Mesendoderm (in vitro differentiated cells): ENCODE data around the gene DOK5.

Experiments
- DNase-seq: peaks from one replicate; pipeline ENCODE4 v3.0.0; 2013
- H2AK5ac ChIP-seq: 2 replicates; pipeline ENCODE4 v1.6.1; 2013; ENCODE audit warnings: low read length, inconsistent platforms
- H2BK120ac ChIP-seq: 2 replicates; pipeline ENCODE4 v1.6.1; 2013; ENCODE audit warnings: low read depth, mild to moderate bottlenecking, low read length, moderate library complexity, mixed read lengths
- H2BK15ac ChIP-seq: replicated peaks from 2 replicates; pipeline ENCODE4 v1.6.1; 2013; ENCODE audit warnings: low read depth, mild to moderate bottlenecking, moderate library complexity
- H2BK5ac ChIP-seq: 2 replicates; pipeline ENCODE4 v1.6.1; 2013; ENCODE audit warnings: low read length, inconsistent platforms
- H3K18ac ChIP-seq: 2 replicates; pipeline ENCODE4 v1.6.1; 2013; ENCODE audit warnings: mild to moderate bottlenecking, low read length, mixed read lengths
- H3K23ac ChIP-seq: one replicate; pipeline ENCODE4 v1.6.1; 2013; ENCODE audit warnings: low read length
- H3K27ac ChIP-seq: 2 replicates; pipeline ENCODE4 v1.5.1; 2013; ENCODE audit warnings: low read depth, mild to moderate bottlenecking, inconsistent platforms, low read length, moderate library complexity
- H3K27me3 ChIP-seq: 2 replicates; pipeline ENCODE4 v1.6.1; 2013; ENCODE audit warnings: low read length, control low read depth, mild to moderate bottlenecking, inconsistent platforms; ENCODE audit not compliant: insufficient read depth, poor library complexity
- H3K36me3 ChIP-seq: 2 replicates; pipeline ENCODE4 v1.6.1; 2013; ENCODE audit warnings: low read length, inconsistent platforms; ENCODE audit not compliant: control insufficient read depth, insufficient read depth
- H3K4ac ChIP-seq: one replicate; pipeline ENCODE4 v1.6.1; 2013; ENCODE audit warnings: low read depth, mild to moderate bottlenecking, low read length, moderate library complexity
- H3K4me1 ChIP-seq: 2 replicates; pipeline ENCODE4 v1.6.1; 2013; ENCODE audit warnings: low read depth, low read length, inconsistent platforms; ENCODE audit not compliant: control insufficient read depth
- H3K4me2 ChIP-seq: 2 replicates; pipeline ENCODE4 v1.6.1; 2013; ENCODE audit warnings: low read length
- H3K4me3 ChIP-seq: 2 replicates; pipeline ENCODE4 v1.5.1; 2013; ENCODE audit warnings: mild to moderate bottlenecking, low read length
- H3K56ac ChIP-seq: one replicate; pipeline ENCODE4 v1.6.1; 2013; ENCODE audit warnings: low read length
- H3K79me1 ChIP-seq: 2 replicates; pipeline ENCODE4 v1.6.1; 2013; ENCODE audit warnings: low read length, inconsistent platforms
- H3K79me2 ChIP-seq: 2 replicates; pipeline ENCODE4 v1.6.1; 2013; ENCODE audit warnings: mild to moderate bottlenecking, low read length; ENCODE audit not compliant: control insufficient read depth, insufficient read depth
- H3K9ac ChIP-seq: 2 replicates; pipeline ENCODE4 v1.6.1; 2013; ENCODE audit warnings: low read length, inconsistent platforms
- H4K5ac ChIP-seq: one replicate; pipeline ENCODE4 v1.6.1; 2013; ENCODE audit warnings: low read length
- H4K8ac ChIP-seq: one replicate; pipeline ENCODE4 v1.6.1; 2013; ENCODE audit warnings: low read depth, mild to moderate bottlenecking, control low read depth, low read length, moderate library complexity
- WGBS: extraction: QIAGEN DNeasy Blood & Tissue Kit; methylation state at CpG from one replicate; pipeline ENCODE4 v1.1.7; 2013; ENCODE audit warnings: low lambda C conversion rate, missing lambda C conversion rate; ENCODE audit not compliant: insufficient coverage; ENCODE audit errors: extremely low coverage; 5-methylcytosine and 5-hydroxymethylcytosine counted together

Gene DOK5

GRCh38 chr20:54545676-54546358, 70.4 kb downstream of the DOK5 start:
- Histone ChIP-seq H3K79me1 (no peaks in the 10 kb centered on the region), H4K5ac (no peak overlapping the region), H3K4me2 (no peak overlapping the region), H3K79me2 (no peaks in the 10 kb centered on the region), H3K4ac (no peak overlapping the region), H3K9ac (no peak overlapping the region), H3K27me3 (no peaks in the 10 kb centered on the region), H3K4me1 (no peaks in the 10 kb centered on the region), H3K27ac (no peak overlapping the region), H3K18ac (no peak overlapping the region), H3K23ac (no peak overlapping the region), H2AK5ac (no peak overlapping the region), H2BK5ac (no peak overlapping the region), H2BK120ac (no peak overlapping the region), H2BK15ac (no peak overlapping the region), H3K4me3 (no peak overlapping the region), H3K36me3 (no peaks in the 10 kb centered on the region), H3K56ac (no peak overlapping the region), H4K8ac (no peak overlapping the region)
- DNase-seq: no peak
- no CpG with 5 or more reads among the region's 4 CpGs for WGBS

DNA sequence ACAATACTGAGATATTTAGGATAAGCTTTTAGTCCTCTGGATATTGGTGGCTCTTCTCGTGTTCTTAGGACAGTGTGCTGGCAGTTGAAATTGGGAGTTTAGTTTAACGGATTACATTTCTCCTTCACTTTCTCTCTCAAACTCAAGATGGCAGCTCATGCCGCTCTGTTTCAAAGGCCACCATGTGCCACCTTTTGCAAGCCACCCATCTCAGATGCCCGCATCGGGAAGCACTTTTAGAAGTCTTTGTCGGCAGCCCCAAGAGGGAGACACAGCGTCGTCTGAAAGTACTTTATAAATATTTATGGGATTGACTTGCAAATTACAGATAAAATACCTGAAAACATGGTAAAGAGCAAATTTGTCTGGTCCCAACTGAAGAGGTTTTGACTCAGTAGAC, 73.5 kb downstream of the DOK5 start:
- WGBS: no CpG with 5 or more reads among the region's 8 CpGs
- H3K36me3 ChIP-seq: no peaks in the 10 kb centered on the region
- no peak overlapping the region for H3K18ac ChIP-seq
- H3K56ac ChIP-seq: no peak overlapping the region
- no peak overlapping the region for H3K4me2 ChIP-seq
- no peak overlapping the region for H3K4me3 ChIP-seq
- H2BK15ac ChIP-seq: no peak overlapping the region
- no peaks in the 10 kb centered on the region for H3K79me2 ChIP-seq
- H3K9ac ChIP-seq: no peak overlapping the region
- no peak overlapping the region for H4K8ac ChIP-seq
- no peak overlapping the region for H3K23ac ChIP-seq
- H2AK5ac ChIP-seq: no peak overlapping the region
- H2BK120ac ChIP-seq: no peak overlapping the region
- no peaks in the 10 kb centered on the region for H3K27me3 ChIP-seq
- no peak overlapping the region for H4K5ac ChIP-seq
- H2BK5ac ChIP-seq: no peak overlapping the region
- H3K79me1 ChIP-seq: no peaks in the 10 kb centered on the region
- H3K4ac ChIP-seq: no peak overlapping the region
- H3K27ac ChIP-seq: no peak overlapping the region
- DNase-seq: no peak
- no peaks in the 10 kb centered on the region for H3K4me1 ChIP-seq

- no peak overlapping the region for H3K27ac ChIP-seq
- H2BK15ac ChIP-seq: no peak overlapping the region
- H2BK5ac ChIP-seq: no peak overlapping the region
- DNase-seq: no peak
- H3K4ac ChIP-seq: no peak overlapping the region
- no peak overlapping the region for H2BK120ac ChIP-seq
- no peak overlapping the region for H4K8ac ChIP-seq
- H3K79me2 ChIP-seq: no peaks in the 10 kb centered on the region
- H3K27me3 ChIP-seq: no peaks in the 10 kb centered on the region
- no CpG with 5 or more reads among the region's 3 CpGs for WGBS
- no peak overlapping the region for H4K5ac ChIP-seq
- no peak overlapping the region for H2AK5ac ChIP-seq
- no peak overlapping the region for H3K23ac ChIP-seq
- no peak overlapping the region for H3K4me3 ChIP-seq
- H3K79me1 ChIP-seq: no peaks in the 10 kb centered on the region
- no peaks in the 10 kb centered on the region for H3K36me3 ChIP-seq
- H3K4me1 ChIP-seq: no peaks in the 10 kb centered on the region
- H3K56ac ChIP-seq: no peak overlapping the region
- no peak overlapping the region for H3K18ac ChIP-seq
- no peak overlapping the region for H3K9ac ChIP-seq
- H3K4me2 ChIP-seq: no peak overlapping the region
Observed at GRCh38 chr20:54549658-54550326, 74.4 kb downstream of the DOK5 start.

GRCh38 chr20:54550776-54551396, 75.5 kb downstream of the DOK5 start:
- no peak overlapping the region for H3K56ac ChIP-seq
- no peak overlapping the region for H4K5ac ChIP-seq
- H3K79me1 ChIP-seq: no peaks in the 10 kb centered on the region
- no peaks in the 10 kb centered on the region for H3K36me3 ChIP-seq
- no peak overlapping the region for H2AK5ac ChIP-seq
- no peak overlapping the region for H3K27ac ChIP-seq
- H3K18ac ChIP-seq: no peak overlapping the region
- H2BK15ac ChIP-seq: no peak overlapping the region
- no peaks in the 10 kb centered on the region for H3K79me2 ChIP-seq
- H2BK120ac ChIP-seq: no peak overlapping the region
- no peak overlapping the region for H3K9ac ChIP-seq
- no peak overlapping the region for H2BK5ac ChIP-seq
- WGBS: no CpG with 5 or more reads among the region's 5 CpGs
- no peak for DNase-seq
- no peak overlapping the region for H3K4me3 ChIP-seq
- H3K23ac ChIP-seq: no peak overlapping the region
- no peak overlapping the region for H3K4me2 ChIP-seq
- H3K4me1 ChIP-seq: no peaks in the 10 kb centered on the region
- H3K27me3 ChIP-seq: no peaks in the 10 kb centered on the region
- no peak overlapping the region for H3K4ac ChIP-seq
- H4K8ac ChIP-seq: no peak overlapping the region

- H3K27ac ChIP-seq: no peak overlapping the region
- no peaks in the 10 kb centered on the region for H3K27me3 ChIP-seq
- H3K4me1 ChIP-seq: no peaks in the 10 kb centered on the region
- no peak overlapping the region for H4K8ac ChIP-seq
- no peaks in the 10 kb centered on the region for H3K36me3 ChIP-seq
- no peaks in the 10 kb centered on the region for H3K79me2 ChIP-seq
- H3K23ac ChIP-seq: no peak overlapping the region
- no peak overlapping the region for H3K4me3 ChIP-seq
- no peak for DNase-seq
- no peak overlapping the region for H3K56ac ChIP-seq
- H2BK120ac ChIP-seq: no peak overlapping the region
- no peak overlapping the region for H2BK5ac ChIP-seq
- H4K5ac ChIP-seq: no peak overlapping the region
- H2AK5ac ChIP-seq: no peak overlapping the region
- no peaks in the 10 kb centered on the region for H3K79me1 ChIP-seq
- H3K18ac ChIP-seq: no peak overlapping the region
- no peak overlapping the region for H3K9ac ChIP-seq
- H3K4me2 ChIP-seq: no peak overlapping the region
- H3K4ac ChIP-seq: no peak overlapping the region
- H2BK15ac ChIP-seq: no peak overlapping the region
Observed at GRCh38 chr20:54554006-54554405, 78.6 kb downstream of the DOK5 start.
